ENCODE data around the gene SURF4.

Gene SURF4

DNA sequence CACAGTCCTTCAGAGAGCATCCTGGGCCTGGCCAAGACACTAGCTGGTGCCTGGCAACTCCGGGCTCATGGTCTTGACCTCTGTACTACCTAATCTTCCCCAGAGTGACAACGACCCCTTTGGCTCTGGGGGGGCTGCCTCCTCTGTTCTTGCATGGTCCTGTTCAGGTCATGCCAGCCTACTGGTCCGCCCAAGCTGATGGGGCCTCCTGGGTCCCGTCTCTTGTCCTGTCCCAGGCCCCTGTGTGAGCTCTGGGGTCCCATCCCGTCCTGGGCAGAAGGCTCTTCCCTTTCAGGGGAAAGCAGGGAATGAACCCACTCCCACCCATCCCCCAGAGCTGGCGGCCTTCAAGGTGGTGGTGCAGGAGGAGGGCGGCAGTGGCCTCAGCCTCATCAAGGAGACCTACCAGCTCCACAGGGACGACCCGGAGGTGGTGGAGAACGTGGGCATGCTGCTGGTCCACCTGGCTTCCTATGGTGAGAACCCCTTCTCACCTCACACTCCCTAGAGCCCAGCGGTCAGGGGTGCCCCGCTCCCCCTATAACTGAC, 28.7 kb upstream of the SURF4 start:
- DNase-seq (ENCODE audit: low read depth), result no peak
- TF ChIP-seq, protein P1, sequence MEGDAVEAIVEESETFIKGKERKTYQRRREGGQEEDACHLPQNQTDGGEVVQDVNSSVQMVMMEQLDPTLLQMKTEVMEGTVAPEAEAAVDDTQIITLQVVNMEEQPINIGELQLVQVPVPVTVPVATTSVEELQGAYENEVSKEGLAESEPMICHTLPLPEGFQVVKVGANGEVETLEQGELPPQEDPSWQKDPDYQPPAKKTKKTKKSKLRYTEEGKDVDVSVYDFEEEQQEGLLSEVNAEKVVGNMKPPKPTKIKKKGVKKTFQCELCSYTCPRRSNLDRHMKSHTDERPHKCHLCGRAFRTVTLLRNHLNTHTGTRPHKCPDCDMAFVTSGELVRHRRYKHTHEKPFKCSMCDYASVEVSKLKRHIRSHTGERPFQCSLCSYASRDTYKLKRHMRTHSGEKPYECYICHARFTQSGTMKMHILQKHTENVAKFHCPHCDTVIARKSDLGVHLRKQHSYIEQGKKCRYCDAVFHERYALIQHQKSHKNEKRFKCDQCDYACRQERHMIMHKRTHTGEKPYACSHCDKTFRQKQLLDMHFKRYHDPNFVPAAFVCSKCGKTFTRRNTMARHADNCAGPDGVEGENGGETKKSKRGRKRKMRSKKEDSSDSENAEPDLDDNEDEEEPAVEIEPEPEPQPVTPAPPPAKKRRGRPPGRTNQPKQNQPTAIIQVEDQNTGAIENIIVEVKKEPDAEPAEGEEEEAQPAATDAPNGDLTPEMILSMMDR (conservative IDR thresholded peaks at IDR 0.05; ENCODE audit: low read length), result no peak
- H3K4me3 ChIP-seq (ENCODE audit: low read length), result no peak overlapping the region

DNA sequence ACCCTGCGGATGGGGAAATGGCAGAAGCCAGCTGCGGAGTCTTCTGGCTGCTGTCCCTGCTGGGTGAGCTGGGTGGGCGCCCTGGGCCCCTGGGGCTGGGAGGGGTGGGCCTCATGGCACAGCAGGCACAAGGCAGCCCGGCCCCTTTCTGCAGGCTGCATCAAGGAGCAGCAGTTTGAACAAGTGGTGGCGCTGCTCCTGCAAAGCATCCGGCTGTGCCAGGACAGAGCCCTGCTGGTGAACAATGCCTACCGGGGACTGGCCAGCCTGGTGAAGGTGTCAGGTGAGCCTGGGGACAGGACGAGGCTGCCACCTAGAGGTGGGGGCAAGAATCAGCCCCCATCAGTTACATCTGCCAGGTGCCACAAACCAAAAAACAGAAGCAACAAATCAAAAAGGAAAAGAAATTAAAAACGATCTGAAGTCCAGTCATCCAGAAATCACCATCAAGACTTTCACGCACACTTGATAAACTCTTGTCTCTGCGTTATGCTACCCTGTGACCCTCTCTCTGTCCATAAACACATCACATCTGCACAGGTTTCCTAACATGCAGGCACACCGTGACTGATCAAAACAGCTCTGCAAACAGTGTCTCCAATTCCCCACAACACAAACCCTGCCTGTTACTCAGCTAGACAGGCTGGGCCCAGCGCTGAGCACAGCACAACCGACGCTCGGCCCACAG, 28.1 kb upstream of the SURF4 start:
- DNase-seq (ENCODE audit: low read depth), result peak; percentile 20
- TF ChIP-seq, protein P1 (conservative IDR thresholded peaks at IDR 0.05; ENCODE audit: low read length), result peak; percentile 60
- H3K4me3 ChIP-seq (ENCODE audit: low read length), result no peak overlapping the region

DNA sequence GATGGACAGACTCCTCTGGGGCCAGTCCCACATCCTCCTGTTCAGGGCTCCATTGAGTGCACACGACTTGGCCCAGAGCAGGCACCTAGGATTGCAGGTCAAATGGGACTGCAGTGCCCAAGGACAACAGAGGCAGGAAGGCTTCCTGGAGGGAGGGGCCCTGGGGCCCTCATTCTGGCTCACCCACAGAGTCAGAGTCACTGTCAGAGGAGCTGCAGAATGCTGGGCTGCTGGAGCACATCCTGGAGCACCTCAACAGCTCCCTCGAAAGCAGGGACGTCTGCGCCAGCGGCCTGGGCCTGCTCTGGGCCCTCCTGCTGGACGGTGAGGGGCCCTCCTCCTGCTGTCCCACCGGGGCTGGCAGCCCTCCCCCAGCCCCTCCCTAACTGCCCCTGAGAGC, 26.8 kb upstream of the SURF4 start:
- no peak for DNase-seq (ENCODE audit: low read depth)
- no peak overlapping the region for H3K4me3 ChIP-seq (ENCODE audit: low read length)
- TF ChIP-seq, protein P1 (conservative IDR thresholded peaks at IDR 0.05; ENCODE audit: low read length), result no peak

DNA sequence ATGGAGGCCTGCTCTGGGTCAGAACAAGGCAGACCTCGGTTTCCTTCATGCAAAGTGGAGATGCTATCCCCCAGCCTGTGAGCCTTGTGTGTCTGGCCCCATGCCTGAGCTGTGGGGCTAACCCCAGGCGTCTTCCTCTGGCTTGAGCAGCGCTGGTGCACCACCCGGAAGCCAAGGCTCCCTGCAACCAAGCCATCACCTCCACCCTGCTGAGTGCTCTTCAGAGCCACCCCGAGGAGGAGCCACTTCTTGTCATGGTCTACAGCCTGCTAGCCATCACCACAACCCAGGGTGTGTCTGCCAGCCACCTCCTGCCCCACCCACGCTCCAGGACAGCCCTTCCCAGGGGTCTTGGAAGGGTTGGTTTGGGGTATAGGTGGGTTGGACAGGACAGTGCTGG, 25.7 kb upstream of the SURF4 start:
- TF ChIP-seq, protein P1 (conservative IDR thresholded peaks at IDR 0.05; ENCODE audit: low read length), result no peak
- H3K4me3 ChIP-seq (ENCODE audit: low read length), result no peak overlapping the region
- DNase-seq (ENCODE audit: low read depth), result no peak

DNA sequence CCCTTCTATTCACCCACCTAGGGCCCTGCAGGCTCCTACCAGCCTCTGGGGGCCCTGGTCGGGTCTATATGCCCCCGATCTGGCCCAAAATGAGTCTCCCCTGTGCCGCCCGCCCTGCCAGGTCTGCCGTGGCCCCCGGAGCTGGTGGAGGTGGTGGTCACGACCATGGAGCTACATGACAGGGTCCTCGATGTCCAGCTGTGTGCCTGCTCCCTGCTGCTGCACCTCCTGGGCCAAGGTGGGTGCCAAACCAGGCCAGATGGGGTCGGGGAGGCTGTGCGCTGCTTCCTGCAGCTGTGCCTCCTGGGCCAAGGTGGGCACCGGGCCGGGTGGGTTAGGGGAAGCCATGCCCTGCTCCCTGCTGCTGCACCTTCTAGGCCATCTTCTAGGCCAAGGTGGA, 24.4 kb upstream of the SURF4 start:
- no peak for DNase-seq (ENCODE audit: low read depth)
- TF ChIP-seq, protein P1 (conservative IDR thresholded peaks at IDR 0.05; ENCODE audit: low read length), result no peak
- H3K4me3 ChIP-seq (ENCODE audit: low read length), result no peak overlapping the region

DNA sequence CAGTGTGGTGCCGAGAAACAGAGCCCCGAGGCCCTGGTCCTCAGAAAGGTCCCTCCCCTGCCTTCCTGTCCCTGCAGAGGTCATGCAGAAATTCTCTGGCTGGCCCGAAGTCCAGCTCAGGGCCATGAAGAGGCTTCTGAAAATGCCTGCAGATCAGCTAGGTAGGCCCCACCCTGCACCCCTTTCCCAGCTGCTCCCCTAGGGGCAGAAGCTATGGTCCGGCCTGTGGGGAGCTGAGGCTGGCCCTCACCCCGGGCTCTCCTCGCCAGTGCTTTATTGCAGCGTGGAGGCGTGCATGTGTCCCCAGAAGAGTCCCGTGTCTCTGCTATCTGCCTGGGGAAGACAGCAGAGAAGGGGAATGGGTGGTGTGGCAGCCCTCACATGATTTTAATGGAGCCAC, 22.0 kb upstream of the SURF4 start:
- TF ChIP-seq, protein P1 (conservative IDR thresholded peaks at IDR 0.05; ENCODE audit: low read length), result no peak
- DNase-seq (ENCODE audit: low read depth), result no peak

DNA sequence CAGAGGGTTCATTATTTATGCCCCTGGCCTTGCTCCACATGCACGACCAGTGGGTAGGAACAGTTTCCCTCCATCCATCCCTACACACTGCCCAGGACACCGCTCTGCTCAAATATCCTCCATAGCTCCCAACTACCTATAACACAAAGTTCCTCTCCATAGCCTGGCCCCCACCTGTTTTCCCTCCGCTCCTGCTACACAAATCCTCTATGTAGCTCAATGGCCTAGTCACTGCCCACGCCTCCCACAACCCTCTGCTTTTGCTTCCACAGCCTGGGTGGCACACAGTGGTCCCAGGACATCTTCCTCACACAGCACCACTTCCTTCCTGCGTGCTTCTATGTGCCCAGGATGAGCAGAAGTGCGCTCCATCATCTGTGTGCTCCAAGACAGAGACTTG, 21.5 kb upstream of the SURF4 start:
- TF ChIP-seq, protein P1 (conservative IDR thresholded peaks at IDR 0.05; ENCODE audit: low read length), result no peak
- DNase-seq (ENCODE audit: low read depth), result no peak
- H3K4me3 ChIP-seq (ENCODE audit: low read length), result no peak overlapping the region

More for the DNA sequence above, 22.0 kb upstream of the SURF4 start:
- H3K4me3 ChIP-seq (ENCODE audit: low read length), result no peak overlapping the region
